GM19023 (cell line): ENCODE data around the gene WNT3.
"Not testable (repeated sequence)": the region's sequence is repeated elsewhere in the genome, so short reads cannot be mapped to it uniquely, and the experiment has no call there.

Experiments
- ATAC-seq: cut with Tn5 transposase; IDR thresholded peaks from one replicate; pipeline ENCODE4 v1.9.1; 2021; ENCODE audit warnings: mild to moderate bottlenecking, moderate library complexity; ENCODE audit not compliant: unreplicated experiment

WNT3 gene

DNA sequence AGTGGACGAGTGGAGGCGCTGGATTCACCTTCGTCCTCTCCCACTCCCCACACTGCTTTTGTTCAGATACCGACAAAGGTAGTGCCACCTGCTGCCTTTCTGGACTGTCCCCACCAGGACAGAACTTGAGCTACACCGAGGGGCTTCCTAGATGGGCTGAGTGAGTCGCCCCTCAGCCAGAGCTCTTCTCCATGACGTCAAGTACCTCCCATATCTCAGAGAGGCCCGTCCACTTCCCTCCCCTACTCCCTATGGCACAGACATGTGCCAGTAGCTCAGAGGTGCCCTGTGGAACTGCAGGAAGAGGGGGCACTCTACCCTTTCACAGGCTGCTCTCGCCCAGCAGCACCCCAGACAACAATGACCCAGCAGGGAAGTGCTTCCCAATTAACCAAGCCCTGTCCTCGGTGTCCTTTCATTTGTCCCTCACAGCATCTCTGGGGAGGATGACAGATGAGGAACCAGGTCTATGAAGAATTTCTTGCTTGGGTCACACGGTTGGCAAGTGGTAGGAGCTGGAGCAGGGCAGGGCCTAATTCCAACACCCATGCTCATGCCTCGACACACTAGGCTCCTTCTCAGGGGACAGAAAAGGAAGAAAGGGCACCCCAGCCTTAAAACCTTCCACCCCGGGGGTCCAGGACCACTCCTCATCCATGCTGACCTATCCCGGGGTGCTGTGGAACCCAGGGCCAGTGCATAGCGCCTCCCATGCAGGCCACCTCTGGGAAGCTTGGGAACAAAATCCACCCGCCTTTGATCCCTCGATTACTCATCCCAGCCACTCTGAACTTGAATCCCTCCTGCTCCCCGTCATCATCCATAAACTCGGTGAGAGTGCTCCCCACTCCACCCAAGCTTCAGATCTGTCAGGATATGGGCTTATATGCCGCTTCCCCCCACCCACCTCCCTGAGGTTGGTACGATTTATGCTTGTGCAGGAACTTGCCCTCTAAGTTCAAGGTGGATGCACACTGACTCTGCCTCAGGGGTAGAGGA is 51.7 kb downstream of the WNT3 start:
- ATAC-seq: no peak

DNA sequence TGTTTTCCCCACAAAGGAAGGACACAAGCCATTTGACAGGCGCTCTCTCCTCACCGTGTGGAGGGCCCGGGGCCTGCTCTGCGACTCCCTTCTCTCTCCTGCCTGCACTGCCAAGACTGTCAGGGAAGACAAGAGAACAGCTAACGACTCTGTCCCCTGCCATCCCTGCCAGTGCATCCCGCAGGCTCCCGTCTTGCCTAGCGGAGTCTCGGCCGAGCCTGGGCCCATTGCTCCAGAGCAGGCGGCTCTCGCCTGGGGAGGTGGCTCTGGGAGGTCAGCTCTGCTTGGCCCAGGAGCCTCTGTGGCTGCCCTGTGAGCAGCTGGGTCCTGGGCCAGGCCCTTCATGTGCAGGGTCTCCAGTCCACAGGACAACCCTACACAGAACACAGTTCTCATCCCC is 53.0 kb downstream of the WNT3 start:
- ATAC-seq: no peak

DNA sequence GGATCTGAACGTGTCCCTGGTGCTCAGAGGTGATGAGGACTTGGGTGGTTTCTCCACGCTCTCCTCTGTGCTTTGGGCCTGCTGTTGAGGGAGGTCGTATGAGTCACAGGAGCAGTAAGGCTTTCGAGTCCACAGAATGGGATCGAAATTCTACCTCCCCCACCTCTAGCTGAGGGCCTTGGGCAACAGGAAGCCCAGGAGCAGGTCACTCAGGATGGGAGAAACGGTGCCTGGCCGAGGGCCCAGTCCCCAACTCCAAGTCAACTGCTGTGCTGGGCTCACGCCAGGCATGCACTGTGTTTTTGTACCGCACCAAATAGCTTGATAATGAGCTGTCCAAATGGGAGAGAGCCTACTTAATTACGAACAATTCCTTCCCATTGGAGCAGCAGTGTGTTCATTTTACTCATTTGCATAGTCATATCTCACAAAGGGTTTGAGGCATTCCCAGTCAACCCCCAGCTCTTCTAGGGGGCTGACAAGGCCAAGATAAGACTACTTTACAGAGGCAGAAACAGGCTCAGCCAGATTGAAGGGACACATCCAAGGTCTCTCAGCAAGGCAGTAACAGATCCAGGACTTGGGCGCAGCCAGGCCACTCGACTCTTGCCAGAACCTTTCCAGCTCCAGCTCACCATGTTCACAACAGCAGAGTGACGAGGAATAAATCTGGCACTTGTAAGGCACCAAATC is 53.6 kb downstream of the WNT3 start:
- no peak for ATAC-seq

DNA sequence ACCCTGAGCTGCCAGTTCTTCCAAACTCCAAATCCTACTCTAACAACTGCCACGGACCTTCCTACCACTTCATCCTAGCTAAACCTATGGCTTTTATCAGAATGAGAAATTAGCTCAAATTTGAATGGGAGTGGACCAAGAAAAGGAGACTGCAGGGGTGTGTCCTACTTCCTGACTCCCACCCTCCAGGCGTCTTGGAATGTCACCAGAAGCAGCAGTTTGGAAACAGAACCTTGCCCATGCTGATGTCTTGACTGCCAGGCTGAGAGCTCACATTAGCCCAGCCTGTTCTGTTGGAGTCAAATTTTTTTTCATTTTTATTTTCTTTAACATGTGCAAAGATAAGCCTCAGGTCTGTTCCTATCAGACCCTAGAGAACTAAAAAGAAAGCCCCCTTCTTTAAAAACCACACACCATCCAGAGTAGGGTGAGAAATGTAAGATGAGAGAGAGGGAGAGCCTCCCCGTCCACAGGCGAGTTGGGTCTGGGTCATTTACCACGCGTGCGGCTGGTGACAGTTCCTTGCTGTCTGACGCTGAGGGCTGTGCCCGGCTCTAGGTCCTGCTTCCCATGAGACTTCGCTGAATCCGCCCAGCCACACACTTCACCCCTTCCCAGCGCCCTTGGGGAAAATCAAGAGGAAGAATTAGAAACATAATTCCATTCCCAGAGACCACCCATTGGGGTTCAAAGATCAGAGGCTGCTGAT is 54.3 kb downstream of the WNT3 start:
- ATAC-seq: no peak

DNA sequence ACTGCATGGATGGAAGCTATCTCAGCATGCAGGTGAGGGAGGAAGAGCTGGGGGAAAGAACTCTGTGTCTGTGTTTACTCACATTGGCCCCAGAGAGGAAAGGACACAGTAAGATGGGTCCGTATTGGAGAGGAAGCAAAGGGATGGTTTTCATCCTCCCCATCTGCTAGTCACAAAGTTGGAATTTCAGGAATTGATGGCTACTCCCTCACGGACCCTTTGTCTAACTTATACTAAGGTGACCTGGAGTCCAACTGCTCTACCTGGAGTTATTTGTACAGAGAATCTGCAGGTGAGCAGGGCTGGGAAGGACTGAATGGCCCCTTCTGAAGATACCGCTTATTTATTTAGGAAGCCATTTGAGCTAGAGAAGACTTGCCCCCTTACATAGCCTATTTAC is 55.1 kb downstream of the WNT3 start:
- ATAC-seq: no peak

DNA sequence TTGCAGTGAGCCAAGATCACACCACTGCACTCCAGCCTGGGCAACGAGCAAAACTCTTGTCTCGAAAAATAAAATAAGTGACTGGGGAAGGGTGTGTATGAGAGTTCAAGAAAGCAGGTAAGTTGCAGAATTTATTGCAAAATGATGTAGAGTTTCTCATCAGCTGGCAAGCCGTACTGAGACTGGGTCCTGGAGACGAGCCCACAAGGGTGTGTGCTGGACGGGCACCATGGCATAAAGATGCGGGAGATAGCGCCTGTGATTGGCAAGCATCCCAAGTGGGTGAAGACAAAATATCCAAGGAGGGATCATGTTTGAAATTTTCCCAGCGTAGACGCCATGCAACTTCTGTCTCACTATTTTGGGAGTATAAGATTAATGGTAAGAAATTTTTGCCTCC is 59.4 kb downstream of the WNT3 start:
- no peak for ATAC-seq

DNA sequence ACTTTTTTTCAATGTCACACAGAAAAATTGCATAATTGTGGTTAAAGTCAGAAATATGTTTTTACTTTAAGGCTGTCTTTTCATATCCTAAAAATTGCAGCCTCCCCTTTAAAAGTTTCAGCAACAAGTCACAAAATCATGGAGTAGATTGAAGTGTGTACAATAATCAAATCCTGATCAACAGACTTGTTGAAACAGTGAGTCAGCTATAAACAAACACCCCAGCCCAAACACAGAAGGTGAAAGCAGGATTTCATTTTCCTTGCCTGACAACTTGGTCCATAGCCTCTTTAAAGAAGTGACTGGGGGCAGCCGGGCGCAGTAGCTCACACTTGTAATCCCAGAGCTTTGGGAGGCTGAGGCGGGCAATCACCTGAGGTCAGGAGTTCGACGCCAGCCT is 59.9 kb downstream of the WNT3 start:
- no peak for ATAC-seq

DNA sequence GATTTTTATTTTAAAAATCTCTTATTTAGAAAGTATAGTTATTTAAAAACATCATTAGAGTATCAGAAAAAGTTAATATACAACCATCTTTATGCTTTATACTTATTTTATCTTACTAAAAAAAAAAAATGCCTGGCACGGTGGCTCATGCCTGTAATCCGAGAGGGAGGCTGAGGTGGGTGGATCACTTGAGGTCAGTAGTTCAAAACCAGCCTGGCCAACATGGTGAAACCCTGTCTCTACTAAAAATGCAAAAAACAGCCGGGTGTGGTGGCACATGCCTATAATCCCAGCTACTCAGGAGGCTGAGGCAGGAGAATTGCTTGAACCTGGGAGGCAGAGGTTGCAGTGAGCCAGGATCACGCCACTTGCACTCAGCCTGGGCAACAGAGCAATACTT is 60.9 kb downstream of the WNT3 start:
- not testable (repeated sequence) for ATAC-seq

DNA sequence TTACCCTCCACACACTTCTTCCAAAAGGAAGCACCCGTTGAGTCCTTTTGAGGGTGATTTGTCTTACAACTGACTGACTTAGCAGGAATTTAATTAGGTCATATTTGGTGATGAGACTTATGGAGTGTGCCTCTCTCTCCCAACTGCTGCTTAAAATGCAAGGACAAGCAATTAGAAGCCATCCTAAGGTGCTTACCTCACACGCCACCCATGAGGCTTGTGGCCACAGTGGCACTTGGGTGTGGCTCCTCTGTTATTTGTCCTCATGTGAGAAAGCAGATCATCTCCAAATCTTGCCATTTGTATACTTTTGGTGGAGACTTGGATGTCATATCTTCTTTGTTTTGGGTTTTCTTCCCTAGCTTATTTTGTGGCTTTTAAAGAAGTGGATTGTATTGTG is 61.6 kb downstream of the WNT3 start:
- no peak for ATAC-seq

DNA sequence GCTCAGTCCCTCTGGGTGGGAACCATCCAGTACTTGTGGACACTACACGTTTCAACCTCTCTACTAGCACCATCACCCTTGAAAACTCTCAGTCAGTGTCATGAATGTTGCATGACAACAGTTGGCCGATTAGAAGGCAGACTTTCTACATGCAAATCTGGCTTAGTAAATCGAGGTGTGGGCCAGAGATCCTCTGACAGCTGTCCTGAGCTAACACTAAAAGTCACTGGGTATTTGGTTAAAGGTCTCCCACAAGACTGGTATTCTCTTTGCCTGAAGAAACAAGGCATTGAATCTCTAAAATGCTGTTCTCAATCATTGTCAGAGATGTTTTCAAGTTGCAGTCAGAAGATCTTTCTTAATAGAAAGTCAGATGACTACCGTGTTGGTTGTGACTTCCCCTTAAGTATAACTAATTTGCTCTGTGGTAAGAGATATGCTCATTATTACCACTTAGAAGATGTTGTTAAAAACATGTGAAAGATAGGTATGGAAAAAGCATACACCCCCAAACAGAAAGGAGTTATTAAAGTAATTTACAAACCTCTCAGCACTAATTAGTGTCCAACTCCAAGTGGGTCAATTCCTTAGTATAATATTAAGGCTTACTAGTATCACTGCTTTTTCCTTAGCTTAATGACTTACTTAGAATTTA is 62.3 kb downstream of the WNT3 start:
- ATAC-seq: no peak

DNA sequence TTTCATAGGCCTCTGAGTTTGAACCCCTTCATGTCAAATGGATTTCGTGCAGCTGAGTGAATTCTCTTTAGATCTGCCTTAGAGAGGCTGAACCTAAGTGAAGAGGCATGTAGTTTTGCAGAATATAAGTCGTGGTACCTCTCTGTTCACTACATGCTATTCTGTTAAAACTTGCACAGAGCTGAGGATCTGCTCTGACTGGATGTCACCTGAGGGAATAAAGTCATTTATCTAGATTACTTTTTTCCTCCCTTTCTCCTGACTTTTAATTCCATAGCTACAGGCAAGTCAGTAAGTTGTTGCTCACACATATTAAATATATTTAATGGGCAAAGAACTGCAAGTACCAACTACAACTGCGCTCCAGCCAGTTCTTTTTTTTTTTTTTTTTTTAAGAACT is 64.7 kb downstream of the WNT3 start:
- no peak for ATAC-seq

DNA sequence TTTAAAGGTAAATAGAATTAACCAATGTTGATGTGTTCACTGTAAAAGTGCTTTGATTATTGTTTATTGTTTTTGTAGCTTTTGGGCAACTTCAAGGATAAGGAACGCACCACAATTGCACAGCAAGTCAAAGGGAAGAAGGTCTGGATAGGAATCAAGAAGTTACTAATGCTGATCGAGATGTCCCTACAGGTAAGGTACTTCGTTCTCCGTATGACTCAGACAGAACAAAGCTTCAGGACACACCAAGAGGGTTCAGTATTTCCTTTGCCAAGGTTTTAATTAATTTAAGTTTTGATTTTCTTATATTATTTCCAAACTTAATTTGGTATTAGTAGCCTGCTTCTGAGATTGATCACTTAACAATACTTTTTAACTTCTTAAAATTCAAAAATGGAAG is 67.1 kb downstream of the WNT3 start:
- ATAC-seq: no peak

DNA sequence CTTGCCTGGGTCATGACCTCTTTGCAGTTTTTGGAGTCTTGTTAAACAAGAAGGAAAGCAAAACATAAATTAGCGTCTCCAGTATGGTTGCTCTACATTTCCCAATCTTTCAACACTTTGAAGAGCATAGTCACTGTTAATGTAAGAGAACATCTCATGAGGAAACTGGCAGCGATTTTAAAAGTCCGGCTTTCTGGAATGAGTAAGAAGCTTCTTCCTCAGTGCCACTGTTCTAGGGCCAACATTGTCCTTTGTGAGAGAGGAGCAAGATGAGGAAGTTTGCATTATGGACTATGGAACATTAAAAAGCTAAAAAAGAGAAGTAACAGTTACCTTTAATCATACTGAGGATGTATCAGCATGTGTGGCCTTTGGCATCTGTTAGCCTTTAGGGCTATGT is 73.1 kb downstream of the WNT3 start:
- no peak for ATAC-seq

DNA sequence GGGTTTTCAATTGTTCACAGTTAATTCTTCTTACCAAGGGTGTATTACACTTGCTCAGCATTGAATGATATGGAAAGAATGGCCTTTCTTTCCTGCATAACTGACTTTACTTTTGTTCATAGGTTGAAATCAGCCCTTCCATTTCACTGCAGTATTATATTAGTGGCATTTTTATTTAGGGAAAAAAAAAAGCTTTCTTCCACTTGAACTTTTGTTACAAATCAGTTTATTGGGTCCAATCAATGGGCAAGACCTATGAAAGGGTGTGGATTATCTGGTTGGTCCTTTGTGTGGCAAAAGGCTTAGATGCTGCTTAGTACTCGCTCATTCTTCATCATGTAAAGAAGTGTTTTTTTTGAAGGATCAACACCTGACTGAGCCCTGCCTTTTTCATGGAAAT is 74.1 kb downstream of the WNT3 start:
- ATAC-seq: no peak

DNA sequence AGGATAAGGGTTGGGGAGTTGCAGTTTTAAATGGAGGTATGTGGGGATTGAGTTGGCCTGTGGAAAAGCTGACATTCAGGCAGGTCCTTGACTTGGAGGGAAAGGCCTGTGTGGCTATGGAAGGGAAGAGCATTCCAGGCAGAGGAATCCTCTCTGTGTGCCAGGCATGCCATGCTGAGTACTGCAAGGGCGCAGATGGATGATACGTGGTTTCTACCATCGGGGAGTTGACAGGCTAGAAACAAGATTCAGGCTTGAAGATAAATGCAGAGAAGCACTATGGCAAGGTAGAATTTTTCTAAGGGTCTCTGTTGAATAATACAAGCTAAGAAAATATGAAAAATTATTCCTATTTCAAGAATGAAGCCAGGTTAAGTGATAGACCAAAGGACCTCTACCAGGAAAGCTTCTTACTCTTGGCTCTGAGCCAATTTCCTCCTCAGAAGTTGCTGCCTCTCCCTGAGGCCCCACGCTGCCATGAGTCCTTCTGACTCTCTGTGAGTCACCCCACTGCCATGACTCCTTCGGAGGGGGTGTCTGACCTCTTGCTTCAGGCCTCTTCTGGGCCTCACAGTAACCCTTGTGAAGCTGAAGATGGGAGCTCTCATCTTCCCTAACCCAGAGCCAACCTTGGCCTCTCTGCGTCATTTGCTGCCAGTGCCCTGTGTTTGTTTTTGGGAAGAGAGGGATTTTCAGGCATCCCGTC is 75.8 kb downstream of the WNT3 start:
- no peak for ATAC-seq

DNA sequence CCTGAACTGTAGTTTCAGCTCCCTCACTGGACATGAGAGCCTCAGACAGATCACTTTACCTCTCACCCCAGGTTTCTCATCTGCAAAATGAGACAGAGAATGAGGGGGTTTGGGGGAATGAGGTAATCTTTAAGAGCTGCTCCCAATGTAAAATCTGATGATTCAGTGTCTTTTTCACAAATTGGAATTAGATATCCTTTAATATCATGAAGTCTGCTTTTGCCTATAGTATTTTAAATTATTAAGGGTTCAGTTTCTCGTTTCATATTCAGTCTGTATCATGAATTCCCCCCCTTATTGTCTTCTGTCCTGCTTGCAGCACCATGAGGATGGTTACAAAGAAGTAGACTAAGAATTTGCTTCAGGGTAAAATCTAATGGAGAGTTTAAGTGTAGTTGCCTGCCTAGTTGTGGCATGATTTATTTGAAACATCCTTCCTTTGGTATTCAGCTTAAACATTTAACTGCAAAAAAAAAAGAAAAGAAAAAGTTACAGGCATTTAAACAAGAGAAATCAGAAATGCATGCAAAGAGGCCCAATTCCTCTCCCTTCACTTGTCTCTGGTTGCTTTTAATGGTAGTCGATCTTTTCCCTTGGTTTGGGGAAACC is 77.3 kb downstream of the WNT3 start:
- no peak for ATAC-seq

DNA sequence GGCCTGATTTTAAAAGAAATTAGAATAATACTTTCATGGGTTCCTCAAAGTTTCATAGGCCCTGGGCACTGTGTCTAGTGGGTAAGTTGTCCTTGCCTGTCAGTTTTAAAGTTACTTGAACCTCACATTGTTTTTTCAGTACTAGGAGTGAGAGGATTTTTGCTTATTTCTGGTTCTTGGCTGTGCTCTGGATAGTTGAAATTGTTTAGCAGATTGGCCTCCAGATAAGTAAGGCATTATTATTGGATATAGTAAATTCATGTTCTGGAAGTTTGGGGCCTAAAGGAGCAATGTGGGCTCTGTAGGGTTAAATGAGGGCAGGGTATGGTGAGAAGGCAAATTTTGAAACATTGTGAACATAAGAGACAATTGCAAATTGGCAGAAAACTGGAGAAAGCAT is 78.5 kb downstream of the WNT3 start:
- no peak for ATAC-seq

DNA sequence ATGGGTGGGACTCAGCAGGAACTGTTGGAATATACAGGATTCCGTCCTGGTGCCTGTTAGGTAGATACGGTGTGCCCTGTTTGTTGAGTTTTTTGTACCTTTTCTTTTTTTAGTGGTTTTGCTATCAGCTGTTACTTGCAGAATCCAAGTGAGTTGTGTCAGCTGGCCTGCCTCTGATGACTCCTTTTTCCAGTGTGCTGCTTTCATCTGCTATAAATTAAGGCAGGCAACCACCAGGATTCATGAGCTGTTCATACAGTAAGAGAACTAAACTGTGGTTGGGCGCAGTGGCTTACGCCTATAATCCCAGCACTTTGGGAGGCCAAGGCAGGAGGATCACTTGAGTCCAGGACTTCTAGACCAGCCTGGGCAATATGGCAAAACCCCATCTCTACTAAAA is 79.9 kb downstream of the WNT3 start:
- no peak for ATAC-seq

DNA sequence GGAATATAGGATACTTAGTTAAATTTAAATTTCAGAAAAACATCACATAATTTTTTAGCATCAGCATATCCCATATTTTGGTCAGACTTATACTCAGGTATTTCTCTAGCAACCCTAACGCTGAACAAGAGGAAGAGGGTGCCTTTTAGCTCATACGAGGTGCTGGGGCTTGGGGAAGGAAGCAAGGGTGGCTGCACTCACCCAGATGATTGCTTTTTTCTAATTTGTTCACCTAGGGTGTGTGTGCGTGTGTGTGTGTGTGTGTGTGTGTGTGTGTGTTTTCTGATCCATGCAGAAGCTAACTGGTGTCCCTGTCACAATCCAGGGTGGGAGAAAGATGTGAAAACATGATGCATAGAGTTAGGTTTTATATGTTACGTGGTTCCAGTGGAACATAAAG is 81.2 kb downstream of the WNT3 start:
- ATAC-seq: no peak

DNA sequence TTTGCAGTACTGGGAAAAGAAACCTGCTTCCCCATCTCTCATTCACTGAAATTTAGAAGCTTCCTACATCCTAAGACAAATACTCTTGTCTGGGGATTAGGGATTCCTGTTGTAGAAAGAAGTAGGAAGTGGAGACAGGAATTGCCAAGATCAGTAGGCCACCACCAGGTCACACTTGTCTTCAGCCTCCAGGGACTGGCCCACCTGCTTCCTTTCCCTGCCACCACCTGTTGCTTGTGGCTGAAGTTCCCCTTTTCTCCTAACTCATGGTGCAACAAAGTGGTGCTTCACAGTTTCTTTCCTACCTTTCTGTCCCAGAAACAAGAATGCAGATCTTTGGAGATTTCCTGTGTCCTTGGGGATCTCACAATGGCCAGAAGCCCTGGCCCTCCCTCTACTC is 82.4 kb downstream of the WNT3 start:
- ATAC-seq: no peak
